PC-3 (cell line): ENCODE measurements around the gene GRIA1.

ENCODE experiments used
- CTCF ChIP-seq: fragments of 300-600 bp; sonication (generic); conservative IDR thresholded peaks from 2 replicates; pipeline ENCODE4 v1.5.1; 2017; ENCODE audit warnings: antibody characterized with exemption, low read depth, mild to moderate bottlenecking, low read length
- EZH2phosphoT487 ChIP-seq: fragments of 300-600 bp; sonication (generic); IDR thresholded peaks from 2 replicates; pipeline ENCODE4 v1.6.1; 2018; ENCODE audit warnings: mild to moderate bottlenecking, antibody characterized with exemption, low read length, borderline replicate concordance

- TF ChIP-seq CTCF (no peak), EZH2phosphoT487 (no peak)
Measured at GRCh38 chr5:153625826-153626354, 135.4 kb downstream of the GRIA1 start.
